Fibroblast of lung (primary cell): Measurements from ENCODE around the gene BTNL9. TPM values are rescaled to one million over a fixed set of nuclear protein-coding genes. Genes with fewer than 3 reads are reported as not detected.

Experiments used
- DNase-seq, 2 donors: peaks; one replicate each; pipeline versions ENCODE4 v3.0.0 to v3.0.0-alpha.2; 2010; ENCODE audit warnings: low read depth in 2 of 2
- H2AFZ ChIP-seq: 2 replicates; pipeline ENCODE4 v1.5.1; 2012; ENCODE audit warnings: low read length, control low read depth, inconsistent platforms
- H3K27ac ChIP-seq: 2 replicates; pipeline ENCODE4 v1.5.1; 2011; ENCODE audit warnings: low read length, control low read depth; ENCODE audit not compliant: insufficient read depth
- H3K27me3 ChIP-seq: 2 replicates; pipeline ENCODE4 v1.5.1; 2011; ENCODE audit warnings: mild to moderate bottlenecking, low read length; ENCODE audit not compliant: control insufficient read depth, insufficient read depth
- H3K36me3 ChIP-seq: 2 replicates; pipeline ENCODE4 v1.5.1; 2011; ENCODE audit warnings: low read length; ENCODE audit not compliant: control insufficient read depth, insufficient read depth
- H3K4me1 ChIP-seq: 2 replicates; pipeline ENCODE4 v1.5.1; 2011; ENCODE audit warnings: low read length; ENCODE audit not compliant: control insufficient read depth, insufficient read depth; ENCODE audit errors: extremely low read depth
- H3K4me2 ChIP-seq: 2 replicates; pipeline ENCODE4 v1.5.1; 2011; ENCODE audit warnings: low read length, control low read depth; ENCODE audit not compliant: insufficient read depth; ENCODE audit errors: extremely low read depth
- H3K4me3 ChIP-seq, 4 experiments: fragments of 200-600 bp in 1 of 4; sonication (generic) in 1 of 4; replicated peaks in 1 of 4; 2 replicates each; pipeline ENCODE4 v1.5.1; 2011 to 2016; ENCODE audit warnings: low read length in 4 of 4, low read depth in 3 of 4, mild to moderate bottlenecking in 3 of 4, control low read depth in 2 of 4, inconsistent platforms in 1 of 4, mixed read lengths in 1 of 4; ENCODE audit not compliant: insufficient read depth in 1 of 4; ENCODE audit errors: control extremely low read depth in 1 of 4
- H3K79me2 ChIP-seq: 2 replicates; pipeline ENCODE4 v1.5.1; 2012; ENCODE audit warnings: mild to moderate bottlenecking, low read length, inconsistent platforms; ENCODE audit not compliant: control insufficient read depth, insufficient read depth
- H3K9ac ChIP-seq: 2 replicates; pipeline ENCODE4 v1.5.1; 2011; ENCODE audit warnings: mild to moderate bottlenecking, low read length, control low read depth; ENCODE audit not compliant: insufficient read depth
- H3K9me3 ChIP-seq: 2 replicates; pipeline ENCODE4 v1.5.1; 2012; ENCODE audit warnings: low read depth, low read length; ENCODE audit not compliant: control insufficient read depth, insufficient read depth
- H4K20me1 ChIP-seq: 2 replicates; pipeline ENCODE4 v1.5.1; 2011; ENCODE audit warnings: low read length; ENCODE audit not compliant: control insufficient read depth, insufficient read depth; ENCODE audit errors: extremely low read depth
- CTCF ChIP-seq, 2 donors: IDR thresholded peaks in 1 of 2; conservative IDR thresholded peaks in 1 of 2; 1 replicate in 1 of 2; 2 replicates in 1 of 2; pipeline ENCODE4 v1.5.1; 2011 to 2012; ENCODE audit warnings: low read length in 2 of 2, control low read depth in 1 of 2, inconsistent platforms in 1 of 2, low read depth in 1 of 2, mild to moderate bottlenecking in 1 of 2
- EZH2 ChIP-seq: IDR thresholded peaks from 2 replicates; pipeline ENCODE4 v1.5.1; 2012; ENCODE audit warnings: low read length, control low read depth, mild to moderate bottlenecking; ENCODE audit errors: missing control alignments
- polyA plus RNA-seq, 2 donors: library from polyadenylated mRNA; depleted of rRNA in 1 of 2; stranded (reverse) in 1 of 2; unstranded in 1 of 2; fragments of >200 nt; gene quantifications; 2 replicates each; pipeline ENCODE4 v1.2.1, GENCODE V29; 2011 to 2012; ENCODE audit warnings: missing spikeins in 1 of 2
- total RNA-seq: library from RNA; depleted of rRNA; stranded (reverse); fragments of >200 nt; gene quantifications from 2 replicates; pipeline ENCODE4 v1.2.1, GENCODE V29; 2014

BTNL9 gene
- total and polyA plus RNA-seq, 2 donors (not counting 1 experiment from before 2014, with no cell fraction given) = not detected

GRCh38 chr5:181086026-181086883 is 46.2 kb downstream of the BTNL9 start:
- TF ChIP-seq CTCF (conservative IDR thresholded peaks at IDR 0.05 in 1 of 2, IDR thresholded peaks at IDR 0.05 in 1 of 2; ENCODE audit: low read depth in 1 of 2, low read length in 2 of 2) (no peak), EZH2 (no peak)
- no peaks in the 10 kb centered on the region for H4K20me1 ChIP-seq
- no peaks in the 10 kb centered on the region for H3K36me3 ChIP-seq
- no peak overlapping the region for H3K4me2 ChIP-seq
- H3K9ac ChIP-seq = no peak overlapping the region
- no peak overlapping the region for H2AFZ ChIP-seq
- H3K27me3 ChIP-seq = no peaks in the 10 kb centered on the region
- no peaks in the 10 kb centered on the region for H3K9me3 ChIP-seq
- no peak overlapping the region for H3K4me3 ChIP-seq
- H3K79me2 ChIP-seq = no peaks in the 10 kb centered on the region
- no peak overlapping the region for H3K27ac ChIP-seq
- no peaks in the 10 kb centered on the region for H3K4me1 ChIP-seq
- no peak for DNase-seq

GRCh38 chr5:181086884-181087205 is 46.8 kb downstream of the BTNL9 start:
- Histone ChIP-seq H3K4me3 (no peak overlapping the region), H2AFZ (no peak overlapping the region), H3K27me3 (no peaks in the 10 kb centered on the region), H3K9me3 (no peaks in the 10 kb centered on the region), H3K36me3 (no peaks in the 10 kb centered on the region), H3K4me1 (no peaks in the 10 kb centered on the region), H3K4me2 (no peak overlapping the region), H3K27ac (no peak overlapping the region), H4K20me1 (no peaks in the 10 kb centered on the region), H3K9ac (no peak overlapping the region), H3K79me2 (no peaks in the 10 kb centered on the region)
- TF ChIP-seq EZH2 = no peak
- TF ChIP-seq CTCF (conservative IDR thresholded peaks at IDR 0.05 in 1 of 2, IDR thresholded peaks at IDR 0.05 in 1 of 2; ENCODE audit: low read depth in 1 of 2, low read length in 2 of 2) = no peak
- DNase-seq = no peak

GRCh38 chr5:181087309-181087708 is 47.2 kb downstream of the BTNL9 start:
- no peak for TF ChIP-seq EZH2
- TF ChIP-seq CTCF (conservative IDR thresholded peaks at IDR 0.05 in 1 of 2, IDR thresholded peaks at IDR 0.05 in 1 of 2; ENCODE audit: low read depth in 1 of 2, low read length in 2 of 2) = no peak
- DNase-seq = no peak
- Histone ChIP-seq H4K20me1 (no peaks in the 10 kb centered on the region), H3K36me3 (no peaks in the 10 kb centered on the region), H3K9me3 (no peaks in the 10 kb centered on the region), H3K4me1 (no peaks in the 10 kb centered on the region), H3K4me2 (no peak overlapping the region), H3K27ac (no peak overlapping the region), H3K4me3 (no peak overlapping the region), H3K27me3 (no peaks in the 10 kb centered on the region), H3K79me2 (no peaks in the 10 kb centered on the region), H2AFZ (no peak overlapping the region), H3K9ac (no peak overlapping the region)
